MCF 10A (cell line): ENCODE measurements around the gene OAS2. TPM values are rescaled to one million over a fixed set of nuclear protein-coding genes. Genes with fewer than 3 reads are reported as not detected.

Experiments
- BruUV-seq: library from RNA; stranded (reverse); fragments of 400-500 nt; replicated peaks from 2 replicates; lab custom pipeline; 2021; lab: Mats Ljungman, UMichigan
- CTCF ChIA-PET: fragments of 300-600 bp; sonication (Branson Sonifier 250); formaldehyde crosslinking; extraction: SDS; loops from one replicate; lab custom pipeline; 2021; ENCODE audit warnings: antibody characterized with exemption, inconsistent platforms; lab: Yijun Ruan, JAX
- POLR2A ChIA-PET: fragments of 300-600, 350-650 bp; sonication (Branson Sonifier 250); formaldehyde crosslinking; extraction: SDS; loops from one replicate; lab custom pipeline; 2020; ENCODE audit warnings: antibody characterized with exemption, inconsistent platforms; lab: Yijun Ruan, JAX
- DNase-seq: peaks from one replicate; pipeline ENCODE4 v3.0.0-alpha.2; 2018; ENCODE audit not compliant: unreplicated experiment
- H3K27ac Mint-ChIP-seq: one replicate; pipeline ENCODE4 v1.8.0; 2022; ENCODE audit warnings: mild to moderate bottlenecking, low read depth, mixed read lengths; ENCODE audit not compliant: unreplicated experiment
- H3K27me3 Mint-ChIP-seq: one replicate; pipeline ENCODE4 v1.8.0; 2022; ENCODE audit warnings: mixed read lengths; ENCODE audit not compliant: insufficient read depth, unreplicated experiment
- H3K36me3 Mint-ChIP-seq: one replicate; pipeline ENCODE4 v1.8.0; 2022; ENCODE audit warnings: mild to moderate bottlenecking, moderate library complexity, mixed read lengths; ENCODE audit not compliant: insufficient read depth, unreplicated experiment
- H3K4me1 Mint-ChIP-seq: one replicate; pipeline ENCODE4 v1.8.0; 2022; ENCODE audit warnings: mixed read lengths; ENCODE audit not compliant: insufficient read depth, unreplicated experiment
- H3K4me3 Mint-ChIP-seq: one replicate; pipeline ENCODE4 v1.8.0; 2022; ENCODE audit warnings: mild to moderate bottlenecking, moderate library complexity, mixed read lengths; ENCODE audit not compliant: unreplicated experiment
- H3K9me3 Mint-ChIP-seq: one replicate; pipeline ENCODE4 v1.8.0; 2022; ENCODE audit warnings: mixed read lengths; ENCODE audit not compliant: unreplicated experiment
- CTCF ChIP-seq: fragments of 200-600 bp; IDR thresholded peaks from one replicate; pipeline ENCODE4 v1.8.0; 2022; ENCODE audit warnings: antibody characterized with exemption, mild to moderate bottlenecking; ENCODE audit not compliant: unreplicated experiment
- intact Hi-C: fragments of 100-400 bp; cut with micrococcal nuclease; formaldehyde crosslinking; loops from 2 replicates; pipeline ENCODE4 v1.14.1; 2022
- total RNA-seq: library from RNA; stranded (reverse); gene quantifications from 2 replicates; pipeline ENCODE4 v1.2.3, GENCODE V29; 2022

Gene OAS2
- total RNA-seq, 1 experiment from 2014 or later, result 0.33 TPM

- Mint-ChIP-seq H3K27me3 (peaks cover 37% of the 10 kb centered on the region), H3K4me1 (no peaks in the 10 kb centered on the region), H3K4me3 (no peak within 1 kb of the TSS), H3K9me3 (no peaks in the 10 kb centered on the region), H3K27ac (no peak within 1 kb of the TSS), H3K36me3 (no peaks in the 10 kb centered on the region)
- TF ChIP-seq CTCF, result no peak
- ChIA-PET POLR2A (no interaction called here), CTCF (interaction anchor here (1.6 kb wide), 1 partner anchor 8 kb away, joined by 8 read pairs; no protein-coding TSS in a partner anchor)
- intact Hi-C loops, result no loop called here
- no peak for DNase-seq
- BruUV-seq, result no TSS peak
These were observed 78.5 kb downstream of the OAS2 start, which contains the start of gene DTX1 for GRCh38 chr12:113056631-113057488. Gene DTX1, plus strand, starts transcription at chr12:113056730. Its CDS starts 1,463 bp downstream, at chr12:113058193.

DNA sequence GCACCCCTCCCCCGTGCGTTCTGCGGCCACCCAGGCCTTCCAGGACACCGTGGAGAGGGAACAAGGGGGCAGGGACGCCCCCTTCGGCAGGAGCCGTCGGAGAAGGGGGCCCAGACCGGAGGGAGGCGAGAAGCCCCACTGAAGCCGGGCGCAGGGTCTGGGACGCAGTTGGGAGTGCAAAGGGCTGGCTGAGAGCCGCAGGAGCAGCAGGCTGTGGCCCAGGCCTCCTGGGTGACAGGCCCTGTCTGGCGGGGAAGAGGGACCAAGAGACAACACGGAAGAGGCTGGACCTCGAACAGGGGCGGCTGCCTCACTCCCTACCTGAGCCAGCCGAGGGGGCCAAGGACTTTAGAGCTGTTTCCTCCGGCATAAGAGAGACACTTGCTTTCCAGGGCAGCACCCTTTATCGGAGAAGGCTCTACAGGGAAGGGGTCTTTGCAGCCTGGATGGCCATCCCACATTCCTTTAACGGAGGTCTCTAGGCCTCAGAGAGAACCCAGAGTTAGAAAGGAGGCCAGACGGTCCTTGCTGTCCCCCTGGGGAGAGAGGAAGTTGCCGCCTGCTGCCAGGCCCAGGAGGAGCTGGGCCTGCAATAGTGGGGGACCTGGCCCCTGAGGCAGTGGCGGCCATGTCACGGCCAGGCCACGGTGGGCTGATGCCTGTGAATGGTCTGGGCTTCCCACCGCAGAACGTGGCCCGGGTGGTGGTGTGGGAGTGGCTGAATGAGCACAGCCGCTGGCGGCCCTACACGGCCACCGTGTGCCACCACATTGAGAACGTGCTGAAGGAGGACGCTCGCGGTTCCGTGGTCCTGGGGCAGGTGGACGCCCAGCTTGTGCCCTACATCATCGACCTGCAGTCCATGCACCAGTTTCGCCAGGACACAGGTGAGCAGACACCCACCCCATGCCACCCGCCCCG, 79.5 kb downstream of the OAS2 start:
- no TSS peak for BruUV-seq
- Mint-ChIP-seq H3K4me3 (no peak overlapping the region), H3K9me3 (no peaks in the 10 kb centered on the region), H3K36me3 (no peaks in the 10 kb centered on the region), H3K4me1 (no peaks in the 10 kb centered on the region), H3K27me3 (peaks cover 35% of the 10 kb centered on the region), H3K27ac (no peak overlapping the region)
- ChIA-PET CTCF (interaction anchor here (1.6 kb wide), 1 partner anchor 9 kb away, joined by 8 read pairs; no protein-coding TSS in a partner anchor), POLR2A (no interaction called here)
- intact Hi-C loops, result no loop called here
- TF ChIP-seq CTCF, result no peak
- DNase-seq, result no peak

GRCh38 chr12:113058553-113058952, 80.2 kb downstream of the OAS2 start:
- no peak overlapping the region for H3K27ac Mint-ChIP-seq
- no peaks in the 10 kb centered on the region for H3K9me3 Mint-ChIP-seq
- POLR2A ChIA-PET, result no interaction called here
- no peak for DNase-seq
- H3K4me1 Mint-ChIP-seq, result no peaks in the 10 kb centered on the region
- no peak overlapping the region for H3K4me3 Mint-ChIP-seq
- CTCF ChIA-PET, result interaction anchor here (1.6 kb wide), 1 partner anchor 10 kb away, joined by 8 read pairs; no protein-coding TSS in a partner anchor
- H3K27me3 Mint-ChIP-seq, result peaks cover 27% of the 10 kb centered on the region
- no TSS peak for BruUV-seq
- intact Hi-C loops, result no loop called here
- no peak for TF ChIP-seq CTCF
- H3K36me3 Mint-ChIP-seq, result no peaks in the 10 kb centered on the region
